Memory B cell (primary cell): Measurements from ENCODE around the gene TRIM14.

Experiments
- ATAC-seq: fragments of 150-1000 bp; cut with Tn5 transposase; 2 replicates; pipeline ENCODE4 v1.10.0; 2021; ENCODE audit warnings: low read depth, mild to moderate bottlenecking, moderate library complexity
- DNase-seq, 2 donors: peaks; one replicate each; pipeline ENCODE4 v3.0.0; 2022; ENCODE audit warnings: low spot score in 2 of 2
- H3K27ac Mint-ChIP-seq: one replicate; pipeline ENCODE4 v1.8.0; 2022; ENCODE audit warnings: mild to moderate bottlenecking, moderate library complexity, mixed read lengths
- H3K27me3 Mint-ChIP-seq: one replicate; pipeline ENCODE4 v1.8.0; 2022; ENCODE audit warnings: mixed read lengths
- H3K36me3 Mint-ChIP-seq: one replicate; pipeline ENCODE4 v1.8.0; 2022; ENCODE audit warnings: mild to moderate bottlenecking, mixed read lengths
- H3K4me1 Mint-ChIP-seq: one replicate; pipeline ENCODE4 v1.8.0; 2022; ENCODE audit warnings: mixed read lengths
- H3K4me3 Mint-ChIP-seq: one replicate; pipeline ENCODE4 v1.8.0; 2022; ENCODE audit warnings: mild to moderate bottlenecking, moderate library complexity, mixed read lengths
- H3K9me3 Mint-ChIP-seq: one replicate; pipeline ENCODE4 v1.8.0; 2022; ENCODE audit warnings: mixed read lengths

The TRIM14 gene

DNA sequence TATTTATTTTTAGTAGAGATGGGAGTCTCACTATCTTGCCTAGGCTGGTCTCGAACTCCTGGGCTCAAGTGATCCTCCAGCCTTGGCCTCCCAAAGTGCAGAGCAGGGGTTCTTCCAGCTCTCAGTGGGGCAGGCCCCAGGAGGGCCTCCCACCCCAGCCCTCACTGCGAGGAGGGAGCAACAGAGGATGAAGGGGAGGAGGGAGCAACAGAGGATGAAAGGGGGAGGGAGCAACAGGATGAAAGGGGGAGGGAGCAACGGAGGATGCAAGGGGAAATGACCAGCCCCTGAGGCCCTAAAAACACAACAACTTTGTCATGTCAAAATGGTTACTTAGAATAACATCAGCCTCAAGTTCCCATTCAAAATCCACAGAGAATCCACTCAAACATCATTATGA lies 10.0 kb downstream of the TRIM14 start:
- Mint-ChIP-seq H3K36me3 (peaks cover 17% of the 10 kb centered on the region), H3K27me3 (no peaks in the 10 kb centered on the region), H3K4me3 (peak overlapping the region; percentile 22), H3K4me1 (peaks cover 42% of the 10 kb centered on the region), H3K27ac (peak overlapping the region; percentile 98), H3K9me3 (no peaks in the 10 kb centered on the region)
- no peak for DNase-seq
- no peak for ATAC-seq

DNA sequence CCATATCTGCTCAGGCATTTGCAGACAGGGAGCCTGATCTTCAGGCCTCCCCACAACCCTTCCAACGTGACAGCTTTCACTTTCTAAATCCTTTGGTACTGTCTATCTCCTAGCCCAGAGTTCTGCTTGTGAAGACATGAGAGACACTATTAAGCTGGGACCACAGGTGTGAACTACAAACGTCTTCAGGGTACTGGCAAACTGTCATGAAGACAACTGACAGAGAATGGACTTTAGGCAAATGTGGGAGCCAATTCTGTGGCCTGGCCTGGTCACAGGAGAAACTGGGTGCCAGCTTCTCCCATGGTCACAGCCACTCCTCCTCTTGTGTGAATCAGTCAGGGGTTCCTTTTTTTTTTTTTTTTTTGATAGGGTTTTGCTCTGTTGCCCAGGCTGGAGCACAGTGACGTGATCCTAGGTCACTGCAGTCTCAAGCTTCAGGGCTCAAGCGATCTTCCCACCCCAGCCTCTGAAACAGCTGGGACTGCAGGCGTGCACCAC lies 10.4 kb downstream of the TRIM14 start:
- peak; percentile 59 to 61 for DNase-seq
- H3K27me3 Mint-ChIP-seq: no peaks in the 10 kb centered on the region
- peak overlapping the region; percentile 98 for H3K27ac Mint-ChIP-seq
- peak overlapping the region; percentile 64 for H3K4me3 Mint-ChIP-seq
- peaks cover 46% of the 10 kb centered on the region for H3K4me1 Mint-ChIP-seq
- peak; percentile 78 for ATAC-seq
- peaks cover 17% of the 10 kb centered on the region for H3K36me3 Mint-ChIP-seq
- no peaks in the 10 kb centered on the region for H3K9me3 Mint-ChIP-seq

DNA sequence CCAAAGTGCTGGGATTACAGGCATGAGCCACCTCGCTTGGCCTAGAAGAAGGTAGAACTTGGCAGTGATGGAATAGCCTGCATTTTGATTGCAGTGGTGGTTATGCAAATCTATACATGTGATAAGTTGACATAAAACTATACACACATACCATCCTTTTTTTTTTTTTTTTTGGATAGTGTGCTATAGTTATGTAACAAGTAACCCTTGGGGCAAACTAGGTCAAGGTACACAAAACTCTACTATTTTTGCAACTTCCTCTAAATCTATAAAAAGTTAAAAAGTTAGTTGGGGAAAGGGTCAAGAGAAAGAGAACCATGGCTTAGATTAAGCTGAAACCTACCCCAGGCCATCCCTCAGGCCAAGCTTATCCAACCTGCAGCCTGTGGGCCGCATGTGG lies 11.1 kb downstream of the TRIM14 start:
- no peak for DNase-seq
- peaks cover 46% of the 10 kb centered on the region for H3K4me1 Mint-ChIP-seq
- peak; percentile 45 for ATAC-seq
- H3K27ac Mint-ChIP-seq: peak overlapping the region; percentile 98
- H3K27me3 Mint-ChIP-seq: no peaks in the 10 kb centered on the region
- H3K4me3 Mint-ChIP-seq: peak overlapping the region; percentile 35
- no peaks in the 10 kb centered on the region for H3K9me3 Mint-ChIP-seq
- H3K36me3 Mint-ChIP-seq: peaks cover 17% of the 10 kb centered on the region

DNA sequence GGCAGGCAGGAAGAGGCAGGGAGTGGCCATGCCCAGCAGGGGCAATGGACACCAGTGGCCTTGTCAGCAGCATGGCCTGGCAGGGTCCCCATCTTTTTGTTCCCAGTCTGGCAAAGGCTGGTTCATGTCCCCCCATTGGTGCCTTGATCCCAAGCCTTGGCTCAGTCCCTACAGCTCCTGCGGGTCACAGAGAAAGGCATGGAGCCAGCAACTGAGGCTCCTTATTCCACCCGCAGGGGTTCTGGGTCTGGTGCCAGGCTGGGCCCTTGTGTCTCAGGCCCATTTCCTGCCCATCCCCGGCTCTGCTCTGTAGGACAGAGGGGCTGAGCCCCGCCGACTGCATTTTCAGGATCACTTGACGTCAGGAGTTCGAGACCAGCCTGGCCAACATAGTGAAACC lies 14.0 kb downstream of the TRIM14 start:
- DNase-seq (no peak), ATAC-seq (no peak)
- Mint-ChIP-seq H3K27ac (peak overlapping the region; percentile 98), H3K4me3 (no peak overlapping the region), H3K4me1 (peaks cover 58% of the 10 kb centered on the region), H3K27me3 (no peaks in the 10 kb centered on the region), H3K9me3 (no peaks in the 10 kb centered on the region), H3K36me3 (peaks cover 10% of the 10 kb centered on the region)

DNA sequence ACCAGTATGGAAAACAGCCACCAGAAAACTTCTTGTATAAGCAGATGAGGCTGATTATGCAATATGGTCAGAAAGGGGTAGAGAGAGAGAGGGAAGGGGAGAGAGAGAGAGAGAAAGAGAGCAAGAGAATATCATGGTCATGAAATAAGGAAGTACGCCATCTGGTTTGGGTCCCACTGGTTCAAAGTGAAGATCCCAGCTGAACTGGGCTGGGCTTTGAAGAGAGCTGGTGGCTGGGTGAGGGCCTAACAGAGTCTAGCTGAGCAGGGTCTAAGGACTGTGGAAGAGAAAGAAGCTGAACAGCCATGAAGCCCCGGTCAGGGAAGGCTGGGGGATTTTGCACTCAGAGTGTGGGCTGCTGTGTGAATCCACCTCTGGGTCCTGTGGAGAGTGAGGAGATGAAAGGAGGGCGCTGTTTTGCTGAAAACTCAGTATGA lies 14.6 kb downstream of the TRIM14 start:
- Mint-ChIP-seq H3K4me1 (peaks cover 60% of the 10 kb centered on the region), H3K4me3 (peak overlapping the region; percentile 50), H3K36me3 (peaks cover 10% of the 10 kb centered on the region), H3K27ac (peak overlapping the region; percentile 93), H3K27me3 (no peaks in the 10 kb centered on the region), H3K9me3 (no peaks in the 10 kb centered on the region)
- peak; percentile 3 for ATAC-seq
- DNase-seq: no peak

DNA sequence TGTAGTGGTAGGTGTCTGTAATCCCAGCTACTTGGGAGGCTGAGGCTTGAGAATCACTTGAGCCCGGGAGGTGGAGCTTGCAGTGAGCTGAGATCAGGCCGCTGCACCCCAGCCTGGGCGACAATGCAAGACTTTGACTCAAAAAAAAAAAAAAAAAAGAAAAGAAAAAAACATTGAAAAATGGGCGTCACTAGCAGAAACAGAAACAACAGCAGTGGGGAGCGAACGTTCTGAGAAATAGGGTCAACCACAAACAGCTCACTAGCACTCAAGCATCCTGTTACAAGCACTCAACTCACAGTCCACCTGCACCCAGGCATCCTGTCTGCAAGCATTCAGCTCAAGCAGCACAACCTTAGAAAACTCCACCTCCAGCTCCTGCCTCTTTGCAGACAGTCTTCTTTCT lies 17.2 kb downstream of the TRIM14 start:
- ATAC-seq (peak; percentile 93), DNase-seq (peak in 1 of 2 donors; percentile 69)
- Mint-ChIP-seq H3K4me3 (peak overlapping the region; percentile 29), H3K27me3 (no peaks in the 10 kb centered on the region), H3K9me3 (no peaks in the 10 kb centered on the region), H3K4me1 (peaks cover 54% of the 10 kb centered on the region), H3K36me3 (peaks cover 13% of the 10 kb centered on the region), H3K27ac (peak overlapping the region; percentile 88)

DNA sequence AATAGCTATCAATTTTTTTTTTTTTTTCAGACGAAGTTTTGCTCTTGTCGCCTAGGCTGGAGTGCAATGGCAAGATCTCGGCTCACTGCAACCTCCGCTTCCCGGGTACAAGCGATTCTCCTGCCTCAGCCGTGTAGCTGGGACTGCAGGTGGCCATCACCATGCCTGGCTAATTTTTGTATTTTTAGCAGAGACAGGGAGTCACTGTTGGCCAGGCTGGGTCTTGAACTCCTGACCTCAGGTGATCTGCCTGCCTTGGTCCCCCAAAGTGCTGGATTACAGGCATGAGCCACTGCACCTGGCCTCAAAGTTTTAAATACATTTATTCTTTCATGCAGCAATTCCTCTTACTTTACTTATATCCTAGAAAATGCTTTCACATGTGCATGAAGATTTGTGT lies 17.6 kb downstream of the TRIM14 start:
- peak overlapping the region; percentile 88 for H3K27ac Mint-ChIP-seq
- H3K4me3 Mint-ChIP-seq: peak overlapping the region; percentile 29
- no peak for DNase-seq
- H3K36me3 Mint-ChIP-seq: peaks cover 16% of the 10 kb centered on the region
- no peaks in the 10 kb centered on the region for H3K27me3 Mint-ChIP-seq
- no peak for ATAC-seq
- H3K9me3 Mint-ChIP-seq: no peaks in the 10 kb centered on the region
- peaks cover 54% of the 10 kb centered on the region for H3K4me1 Mint-ChIP-seq

DNA sequence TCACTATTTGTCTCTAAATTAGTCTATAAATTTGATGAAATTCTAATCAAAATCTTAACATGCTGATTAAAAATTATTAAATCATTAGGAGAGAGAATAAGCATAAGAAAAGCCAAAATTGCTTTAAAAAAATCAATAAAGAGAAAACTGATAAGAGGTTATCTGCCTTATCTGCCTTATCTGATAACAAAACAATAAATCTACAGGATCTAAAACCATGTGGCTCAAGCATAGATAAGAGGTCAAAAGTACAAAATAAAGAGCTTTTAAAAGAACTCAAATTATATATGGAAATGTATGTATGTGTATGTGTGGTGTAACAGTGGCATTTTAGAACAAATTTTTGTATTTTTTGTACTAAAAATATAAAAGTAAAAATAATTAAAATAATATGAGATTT lies 18.6 kb downstream of the TRIM14 start:
- Mint-ChIP-seq H3K27me3 (no peaks in the 10 kb centered on the region), H3K9me3 (no peaks in the 10 kb centered on the region), H3K36me3 (peaks cover 14% of the 10 kb centered on the region), H3K4me1 (peaks cover 48% of the 10 kb centered on the region), H3K4me3 (no peak overlapping the region), H3K27ac (peak overlapping the region; percentile 91)
- no peak for ATAC-seq
- no peak for DNase-seq

DNA sequence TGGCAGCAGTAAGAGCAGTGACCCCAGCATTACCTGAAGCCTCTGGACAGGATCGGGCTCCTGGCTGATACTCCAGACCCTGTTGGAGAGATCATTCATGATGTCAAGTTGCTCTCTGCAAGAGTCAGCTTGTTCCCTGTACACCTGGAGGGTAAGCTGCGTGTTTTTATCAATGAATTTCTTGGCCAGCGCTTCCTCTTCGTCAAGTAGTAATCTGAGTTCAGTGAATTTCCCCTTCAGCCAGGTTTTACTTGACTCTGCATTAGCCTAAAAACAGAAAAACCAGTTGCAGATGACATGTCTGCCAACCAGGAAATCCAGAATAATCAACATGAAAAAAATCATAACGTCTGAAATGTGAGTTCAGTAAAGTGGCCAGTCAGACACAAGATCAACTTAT lies 19.1 kb downstream of the TRIM14 start:
- DNase-seq (no peak), ATAC-seq (no peak)
- Mint-ChIP-seq H3K4me1 (peaks cover 47% of the 10 kb centered on the region), H3K4me3 (peak overlapping the region; percentile 47), H3K27me3 (no peaks in the 10 kb centered on the region), H3K27ac (peak overlapping the region; percentile 91), H3K9me3 (no peaks in the 10 kb centered on the region), H3K36me3 (peaks cover 15% of the 10 kb centered on the region)

DNA sequence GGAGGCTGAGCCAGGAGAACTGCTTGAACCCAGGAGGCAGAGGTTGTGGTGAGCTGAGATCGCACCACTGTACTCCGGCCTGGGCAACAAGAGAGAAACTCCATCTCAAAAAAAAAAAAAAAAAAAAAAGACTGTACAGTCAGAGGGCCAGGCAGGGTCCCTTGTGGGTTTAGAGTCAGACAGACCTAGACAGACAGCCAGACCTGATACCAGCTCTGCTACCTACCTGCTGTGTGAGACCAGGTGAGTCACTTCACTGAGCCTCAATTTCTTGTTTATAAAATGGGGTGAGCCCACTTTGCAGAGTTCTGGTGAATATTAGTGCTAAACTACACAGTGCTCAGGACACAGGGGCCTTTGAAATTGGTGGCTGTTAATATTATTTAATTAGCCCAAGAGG lies 19.7 kb downstream of the TRIM14 start:
- no peak for DNase-seq
- Mint-ChIP-seq H3K4me3 (no peak overlapping the region), H3K4me1 (peaks cover 43% of the 10 kb centered on the region)

DNA sequence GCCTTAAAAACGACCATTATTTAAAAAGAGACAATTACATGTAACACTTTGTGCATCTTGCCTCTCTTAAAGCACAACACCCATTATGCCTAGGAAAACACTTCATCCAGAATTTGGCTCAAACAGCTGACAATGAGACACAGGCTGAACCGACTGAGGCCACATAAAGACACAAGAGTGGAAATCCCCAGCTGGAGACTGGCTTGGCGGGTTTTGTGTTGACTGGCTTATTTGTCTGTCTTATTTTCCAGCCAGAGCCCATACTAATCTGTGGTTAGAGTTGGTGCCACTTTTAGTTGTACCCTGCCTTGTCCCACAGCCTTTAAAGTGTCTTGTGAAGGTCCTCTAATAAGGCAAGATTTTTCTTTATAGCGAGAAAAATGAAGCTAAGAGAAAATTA lies 21.2 kb downstream of the TRIM14 start:
- no peaks in the 10 kb centered on the region for H3K9me3 Mint-ChIP-seq
- DNase-seq (no peak), ATAC-seq (no peak)
- H3K4me3 Mint-ChIP-seq: no peak overlapping the region
- H3K4me1 Mint-ChIP-seq: peaks cover 41% of the 10 kb centered on the region
- H3K27me3 Mint-ChIP-seq: no peaks in the 10 kb centered on the region
- peaks cover 19% of the 10 kb centered on the region for H3K36me3 Mint-ChIP-seq
- peak overlapping the region; percentile 36 for H3K27ac Mint-ChIP-seq

More for the DNA sequence above, 19.7 kb downstream of the TRIM14 start:
- H3K9me3 Mint-ChIP-seq: no peaks in the 10 kb centered on the region
- no peak for ATAC-seq
- H3K36me3 Mint-ChIP-seq: peaks cover 16% of the 10 kb centered on the region
- H3K27ac Mint-ChIP-seq: peak overlapping the region; percentile 91
- no peaks in the 10 kb centered on the region for H3K27me3 Mint-ChIP-seq

DNA sequence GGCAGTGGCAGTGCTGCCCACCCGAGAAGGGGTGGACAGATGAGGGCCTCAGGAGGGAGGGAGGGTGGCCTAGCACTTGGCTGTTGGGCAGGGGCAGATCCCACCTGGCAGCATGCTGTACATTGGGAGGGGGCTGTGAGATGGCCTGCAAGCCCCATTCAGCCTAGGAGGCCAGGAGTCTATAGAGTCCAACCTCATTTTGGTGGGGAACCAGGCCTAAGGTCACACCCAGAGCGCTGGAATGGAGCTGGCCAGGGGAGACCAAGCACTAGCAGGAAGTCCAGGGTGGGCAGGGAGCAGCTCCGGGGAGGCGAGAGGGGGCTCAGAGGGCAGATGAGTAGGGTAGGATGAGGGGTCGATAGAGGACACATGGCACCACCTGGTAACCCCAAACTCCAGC lies 22.9 kb downstream of the TRIM14 start:
- H3K4me1 Mint-ChIP-seq: peaks cover 30% of the 10 kb centered on the region

DNA sequence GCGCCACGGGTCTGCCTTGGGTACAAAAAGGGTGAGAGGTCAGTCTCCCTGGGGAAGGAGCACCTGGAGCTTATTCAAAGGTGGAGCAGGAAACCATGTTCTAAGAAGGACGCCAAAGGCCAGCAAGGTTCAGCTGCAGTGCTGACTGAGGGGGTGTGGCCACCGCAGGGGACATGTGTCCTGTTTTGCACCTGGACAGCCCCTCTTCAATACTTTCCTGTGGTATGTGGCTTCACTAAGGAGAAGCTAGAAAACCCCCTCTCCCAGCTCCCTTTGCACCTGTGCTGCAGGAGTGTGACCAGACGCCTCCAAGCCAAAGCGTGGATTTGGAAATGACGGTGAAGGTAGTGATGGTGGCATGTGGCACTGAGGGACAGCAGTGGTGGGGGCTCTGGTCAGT lies 23.6 kb downstream of the TRIM14 start:
- no peak overlapping the region for H3K27ac Mint-ChIP-seq
- no peaks in the 10 kb centered on the region for H3K9me3 Mint-ChIP-seq
- H3K36me3 Mint-ChIP-seq: peaks cover 21% of the 10 kb centered on the region
- peaks cover 28% of the 10 kb centered on the region for H3K4me1 Mint-ChIP-seq
- DNase-seq: no peak
- H3K4me3 Mint-ChIP-seq: no peak overlapping the region
- no peaks in the 10 kb centered on the region for H3K27me3 Mint-ChIP-seq
- no peak for ATAC-seq

More for the DNA sequence above, 22.9 kb downstream of the TRIM14 start:
- Mint-ChIP-seq H3K9me3 (no peaks in the 10 kb centered on the region), H3K4me3 (no peak overlapping the region), H3K27me3 (no peaks in the 10 kb centered on the region), H3K27ac (no peak overlapping the region), H3K36me3 (peaks cover 21% of the 10 kb centered on the region)
- no peak for ATAC-seq
- no peak for DNase-seq

DNA sequence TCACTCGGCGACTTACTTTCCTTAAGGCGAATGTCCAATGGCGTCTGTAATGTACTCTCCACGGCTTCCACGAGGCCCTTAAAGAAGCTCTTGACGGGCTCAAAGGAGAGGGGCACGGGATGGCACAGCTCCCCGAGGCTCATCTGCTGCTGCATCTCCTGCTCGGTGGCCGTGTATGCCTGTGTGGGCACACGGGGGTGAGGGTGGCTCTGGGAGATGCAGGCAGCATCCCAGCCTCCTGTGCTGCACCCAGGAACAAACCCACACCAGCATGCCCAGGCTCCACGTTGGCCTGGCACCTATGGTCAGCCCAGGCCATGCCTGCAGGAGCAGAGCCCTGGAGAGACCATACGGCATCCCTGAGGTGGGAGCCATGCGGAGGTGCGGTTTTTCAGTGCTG lies 24.2 kb downstream of the TRIM14 start:
- H3K27me3 Mint-ChIP-seq: no peaks in the 10 kb centered on the region

DNA sequence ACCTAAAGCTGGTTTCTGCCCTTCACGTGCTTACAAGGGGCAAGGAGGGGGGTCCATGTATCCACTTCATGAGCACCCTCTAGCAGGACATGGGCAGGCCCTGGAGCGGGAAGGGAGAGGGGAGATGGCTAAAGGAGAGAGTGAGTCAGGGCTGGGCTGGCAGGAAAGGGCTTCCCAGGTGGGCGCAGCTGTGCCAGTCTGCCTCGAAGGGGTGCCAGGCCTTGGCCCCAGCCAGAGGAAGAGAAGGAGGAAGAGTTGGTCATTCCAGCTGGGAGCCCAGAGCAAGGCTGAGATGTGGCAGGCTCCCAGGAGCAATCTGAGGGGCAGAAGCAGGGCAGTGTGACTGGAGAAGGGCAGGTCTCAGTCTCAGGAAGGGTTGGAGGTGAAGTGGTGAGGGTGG lies 24.7 kb downstream of the TRIM14 start:
- DNase-seq (no peak), ATAC-seq (no peak)
- no peak overlapping the region for H3K27ac Mint-ChIP-seq
- H3K9me3 Mint-ChIP-seq: no peaks in the 10 kb centered on the region
- peaks cover 22% of the 10 kb centered on the region for H3K36me3 Mint-ChIP-seq
- no peaks in the 10 kb centered on the region for H3K27me3 Mint-ChIP-seq
- peaks cover 19% of the 10 kb centered on the region for H3K4me1 Mint-ChIP-seq
- no peak overlapping the region for H3K4me3 Mint-ChIP-seq

More for the DNA sequence above, 24.2 kb downstream of the TRIM14 start:
- no peak overlapping the region for H3K4me3 Mint-ChIP-seq
- ATAC-seq: no peak
- no peak for DNase-seq
- no peak overlapping the region for H3K27ac Mint-ChIP-seq
- no peaks in the 10 kb centered on the region for H3K9me3 Mint-ChIP-seq
- H3K36me3 Mint-ChIP-seq: peaks cover 22% of the 10 kb centered on the region
- H3K4me1 Mint-ChIP-seq: peaks cover 24% of the 10 kb centered on the region
